Memory B cell (primary cell): ENCODE measurements around the gene MAML1.

ENCODE experiments used
- ATAC-seq: fragments of 150-1000 bp; cut with Tn5 transposase; 2 replicates; pipeline ENCODE4 v1.10.0; 2021; ENCODE audit warnings: low read depth, mild to moderate bottlenecking, moderate library complexity
- DNase-seq, 2 donors: peaks; one replicate each; pipeline ENCODE4 v3.0.0; 2022; ENCODE audit warnings: low spot score in 2 of 2
- H3K27ac Mint-ChIP-seq: one replicate; pipeline ENCODE4 v1.8.0; 2022; ENCODE audit warnings: mild to moderate bottlenecking, moderate library complexity, mixed read lengths
- H3K27me3 Mint-ChIP-seq: one replicate; pipeline ENCODE4 v1.8.0; 2022; ENCODE audit warnings: mixed read lengths
- H3K36me3 Mint-ChIP-seq: one replicate; pipeline ENCODE4 v1.8.0; 2022; ENCODE audit warnings: mild to moderate bottlenecking, mixed read lengths
- H3K4me1 Mint-ChIP-seq: one replicate; pipeline ENCODE4 v1.8.0; 2022; ENCODE audit warnings: mixed read lengths
- H3K4me3 Mint-ChIP-seq: one replicate; pipeline ENCODE4 v1.8.0; 2022; ENCODE audit warnings: mild to moderate bottlenecking, moderate library complexity, mixed read lengths
- H3K9me3 Mint-ChIP-seq: one replicate; pipeline ENCODE4 v1.8.0; 2022; ENCODE audit warnings: mixed read lengths

The MAML1 gene

GRCh38 chr5:179818746-179819295 is 86.2 kb downstream of the MAML1 start:
- H3K27me3 Mint-ChIP-seq = no peaks in the 10 kb centered on the region
- ATAC-seq (peak; percentile 74), DNase-seq (peak; percentile 86 to 91)
- peaks cover 33% of the 10 kb centered on the region for H3K4me1 Mint-ChIP-seq
- H3K4me3 Mint-ChIP-seq = peak overlapping the region; percentile 86
- H3K9me3 Mint-ChIP-seq = no peaks in the 10 kb centered on the region
- peak overlapping the region; percentile 99 for H3K27ac Mint-ChIP-seq
- H3K36me3 Mint-ChIP-seq = no peaks in the 10 kb centered on the region

DNA sequence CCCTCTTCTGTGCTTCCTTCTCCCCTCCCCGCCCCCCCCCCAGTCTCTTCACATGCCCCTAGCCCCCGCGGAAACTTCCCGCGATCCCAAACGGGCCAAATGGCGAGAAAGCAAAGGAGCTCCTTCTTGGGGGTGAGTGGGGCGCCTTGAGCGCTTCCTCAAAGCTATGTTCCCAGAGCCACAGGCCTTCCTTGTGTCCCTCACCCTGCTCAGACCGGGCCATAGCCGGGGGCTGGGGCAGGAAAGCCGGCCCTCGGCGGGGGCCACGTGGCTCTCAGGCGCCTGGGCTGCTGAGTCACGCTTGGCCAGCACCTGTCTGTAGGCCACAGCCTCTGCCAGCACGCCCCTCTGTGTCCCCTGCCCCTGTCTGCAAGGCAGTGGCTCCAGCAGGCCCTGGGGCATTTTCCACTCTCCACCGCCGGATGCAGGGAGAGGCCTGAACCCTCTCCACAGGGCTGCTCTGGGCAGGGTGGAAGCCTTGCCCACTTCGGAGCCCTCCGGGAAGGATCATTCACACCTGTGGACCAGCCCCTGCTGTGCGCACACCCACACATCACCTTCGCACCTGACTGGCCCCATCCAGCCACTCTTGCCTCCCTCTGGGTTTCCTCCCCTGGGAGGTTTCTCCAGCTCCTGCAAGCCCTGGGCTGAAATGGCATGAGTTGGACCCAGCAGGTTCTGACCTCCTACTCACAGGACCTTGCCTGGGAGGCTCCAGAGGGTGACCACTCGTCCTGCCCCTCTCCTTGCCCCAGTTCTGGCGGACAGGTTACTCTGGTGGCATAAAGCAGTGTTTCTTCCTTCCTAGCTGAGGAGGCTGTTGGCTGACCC is 86.9 kb downstream of the MAML1 start:
- ATAC-seq (peak; percentile 6), DNase-seq (peak; percentile 53 to 79)
- Mint-ChIP-seq H3K4me3 (peak overlapping the region; percentile 91), H3K27ac (peak overlapping the region; percentile 99), H3K36me3 (peaks cover 3% of the 10 kb centered on the region), H3K27me3 (no peaks in the 10 kb centered on the region), H3K9me3 (no peaks in the 10 kb centered on the region), H3K4me1 (peaks cover 33% of the 10 kb centered on the region)

- Mint-ChIP-seq H3K4me1 (peaks cover 37% of the 10 kb centered on the region), H3K36me3 (peaks cover 7% of the 10 kb centered on the region), H3K27me3 (no peaks in the 10 kb centered on the region), H3K9me3 (no peaks in the 10 kb centered on the region), H3K27ac (peak overlapping the region; percentile 99), H3K4me3 (peak overlapping the region; percentile 91)
- DNase-seq = no peak
- no peak for ATAC-seq
Measured at GRCh38 chr5:179820127-179820482, 87.5 kb downstream of the MAML1 start.

DNA sequence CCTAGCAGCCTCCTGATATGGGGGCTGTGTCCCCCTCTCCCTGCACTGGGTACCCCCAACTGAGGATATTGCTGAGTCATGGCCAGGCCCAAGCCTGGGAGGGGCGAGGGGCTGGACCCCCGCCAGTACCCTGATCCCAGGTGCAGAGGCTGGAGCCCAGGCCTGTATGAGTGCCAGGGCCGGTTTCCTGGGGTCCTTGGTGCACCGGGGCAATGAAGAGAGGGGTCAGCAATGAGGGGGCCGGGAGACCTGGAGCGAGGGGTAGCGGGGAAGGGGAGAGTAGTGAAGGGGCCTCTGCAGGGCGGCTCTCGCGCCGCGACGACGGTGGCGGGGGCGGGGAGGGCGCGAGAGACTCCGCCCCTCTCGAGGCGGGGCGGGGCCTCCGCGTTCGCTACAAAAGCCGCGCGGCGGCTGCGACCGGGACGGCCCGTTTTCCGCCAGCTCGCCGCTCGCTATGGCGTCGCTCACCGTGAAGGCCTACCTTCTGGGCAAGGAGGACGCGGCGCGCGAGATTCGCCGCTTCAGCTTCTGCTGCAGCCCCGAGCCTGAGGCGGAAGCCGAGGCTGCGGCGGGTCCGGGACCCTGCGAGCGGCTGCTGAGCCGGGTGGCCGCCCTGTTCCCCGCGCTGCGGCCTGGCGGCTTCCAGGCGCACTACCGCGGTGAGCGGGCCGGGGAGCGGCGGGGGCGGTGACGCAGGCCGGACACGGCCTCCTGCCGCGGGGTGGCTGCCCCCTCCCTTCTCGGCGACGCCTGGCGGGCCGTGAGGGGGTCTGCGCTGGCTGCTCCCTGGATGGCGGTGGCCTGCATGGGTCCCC is 88.1 kb downstream of the MAML1 start, which contains the start of gene SQSTM1:
SQSTM1 (plus strand) TSS at position 423 of the 815 bp plus-strand sequence; CDS start at position 455, 32 bp downstream.
- H3K27ac Mint-ChIP-seq = peak within 1 kb of the TSS; percentile 99

GRCh38 chr5:179821298-179822058 is 88.9 kb downstream of the MAML1 start:
- ATAC-seq (peak; percentile 49), DNase-seq (peak; percentile 72 to 88)
- Mint-ChIP-seq H3K27me3 (no peaks in the 10 kb centered on the region), H3K27ac (peak overlapping the region; percentile 99), H3K4me1 (peaks cover 33% of the 10 kb centered on the region), H3K9me3 (no peaks in the 10 kb centered on the region), H3K36me3 (peaks cover 9% of the 10 kb centered on the region), H3K4me3 (peak overlapping the region; percentile 95)

More for the DNA sequence above, 88.1 kb downstream of the MAML1 start, which contains the start of gene SQSTM1:
- peaks cover 9% of the 10 kb centered on the region for H3K36me3 Mint-ChIP-seq
- ATAC-seq (peak; percentile 40), DNase-seq (peak; percentile 92 to 96)
- no peaks in the 10 kb centered on the region for H3K9me3 Mint-ChIP-seq
- H3K27me3 Mint-ChIP-seq = no peaks in the 10 kb centered on the region
- peaks cover 35% of the 10 kb centered on the region for H3K4me1 Mint-ChIP-seq
- H3K4me3 Mint-ChIP-seq = peak within 1 kb of the TSS; percentile 95

- peaks cover 9% of the 10 kb centered on the region for H3K36me3 Mint-ChIP-seq
Measured at GRCh38 chr5:179822059-179822432, 89.4 kb downstream of the MAML1 start.

GRCh38 chr5:179822444-179822990 is 89.9 kb downstream of the MAML1 start:
- H3K27ac Mint-ChIP-seq = peak overlapping the region; percentile 99
- H3K4me3 Mint-ChIP-seq = peak overlapping the region; percentile 95
- DNase-seq (no peak), ATAC-seq (no peak)
- H3K27me3 Mint-ChIP-seq = no peaks in the 10 kb centered on the region
- no peaks in the 10 kb centered on the region for H3K9me3 Mint-ChIP-seq
- peaks cover 9% of the 10 kb centered on the region for H3K36me3 Mint-ChIP-seq
- peaks cover 31% of the 10 kb centered on the region for H3K4me1 Mint-ChIP-seq

More at GRCh38 chr5:179822059-179822432, 89.4 kb downstream of the MAML1 start:
- H3K27me3 Mint-ChIP-seq = no peaks in the 10 kb centered on the region
- ATAC-seq (no peak), DNase-seq (no peak)
- peak overlapping the region; percentile 99 for H3K27ac Mint-ChIP-seq
- H3K4me1 Mint-ChIP-seq = peaks cover 33% of the 10 kb centered on the region
- H3K4me3 Mint-ChIP-seq = peak overlapping the region; percentile 95
- no peaks in the 10 kb centered on the region for H3K9me3 Mint-ChIP-seq

- Mint-ChIP-seq H3K4me3 (no peak overlapping the region), H3K4me1 (peaks cover 27% of the 10 kb centered on the region), H3K9me3 (no peaks in the 10 kb centered on the region), H3K36me3 (peaks cover 12% of the 10 kb centered on the region), H3K27me3 (no peaks in the 10 kb centered on the region), H3K27ac (peak overlapping the region; percentile 82)
- DNase-seq = no peak
- no peak for ATAC-seq
Measured at GRCh38 chr5:179823937-179824744, 91.5 kb downstream of the MAML1 start.

- Mint-ChIP-seq H3K4me3 (no peak overlapping the region), H3K4me1 (peaks cover 26% of the 10 kb centered on the region)
- DNase-seq = no peak
Measured at GRCh38 chr5:179824745-179825112, 92.1 kb downstream of the MAML1 start.

GRCh38 chr5:179825655-179826182 is 93.1 kb downstream of the MAML1 start:
- Mint-ChIP-seq H3K4me1 (peaks cover 21% of the 10 kb centered on the region), H3K27me3 (no peaks in the 10 kb centered on the region), H3K4me3 (no peak overlapping the region), H3K36me3 (peaks cover 21% of the 10 kb centered on the region), H3K9me3 (no peaks in the 10 kb centered on the region), H3K27ac (peak overlapping the region; percentile 35)
- DNase-seq (no peak), ATAC-seq (no peak)

More at GRCh38 chr5:179824745-179825112, 92.1 kb downstream of the MAML1 start:
- ATAC-seq = no peak
- peaks cover 17% of the 10 kb centered on the region for H3K36me3 Mint-ChIP-seq
- no peaks in the 10 kb centered on the region for H3K27me3 Mint-ChIP-seq
- no peaks in the 10 kb centered on the region for H3K9me3 Mint-ChIP-seq
- H3K27ac Mint-ChIP-seq = peak overlapping the region; percentile 82
